HEK293 (cell line): ENCODE results near the gene PERCC1.

Experiments used
- CTCF ChIA-PET: fragments of 350-600 bp; formaldehyde crosslinking; extraction: SDS; loops from one replicate; lab custom pipeline; 2021; ENCODE audit warnings: antibody characterized with exemption; lab: Yijun Ruan, JAX
- POLR2A ChIA-PET: fragments of 300-600 bp; formaldehyde crosslinking; extraction: SDS; loops from one replicate; lab custom pipeline; 2020; ENCODE audit warnings: antibody characterized with exemption, inconsistent platforms; lab: Yijun Ruan, JAX
- H3K27ac ChIP-seq: fragments of 200-500 bp; sonication (Bioruptor generic); 2 replicates; pipeline ENCODE4 v1.5.1; 2014; ENCODE audit warnings: low read depth, low read length, control low read depth, inconsistent platforms; ENCODE audit errors: extremely low read depth
- H3K36me3 ChIP-seq, 2 experiments: fragments of 200-500 bp in 1 of 2; sonication (Bioruptor generic) in 1 of 2; 1 replicate in 1 of 2; 2 replicates in 1 of 2; pipeline ENCODE4 v1.5.1; 2014 to 2017; ENCODE audit warnings: inconsistent platforms in 2 of 2, low read length in 2 of 2; ENCODE audit not compliant: control insufficient read depth in 2 of 2, insufficient read depth in 1 of 2
- H3K4me1 ChIP-seq: fragments of 200-500 bp; sonication (Bioruptor generic); 2 replicates; pipeline ENCODE4 v1.5.1; 2014; ENCODE audit warnings: mild to moderate bottlenecking, low read length, inconsistent platforms; ENCODE audit not compliant: control insufficient read depth, insufficient read depth
- H3K4me3 ChIP-seq: 2 replicates; pipeline ENCODE4 v1.5.1; 2011; ENCODE audit warnings: low read depth, mild to moderate bottlenecking, control low read depth, low read length, moderate library complexity
- H3K9me3 ChIP-seq: fragments of 200-500 bp; sonication (Bioruptor generic); 2 replicates; pipeline ENCODE4 v1.5.1; 2014; ENCODE audit warnings: low read depth, low read length, inconsistent platforms; ENCODE audit not compliant: control insufficient read depth, insufficient read depth
- EGR2 ChIP-seq: fragments of 450-650 bp; formaldehyde crosslinking; IDR thresholded peaks from 2 replicates; pipeline ENCODE4 v1.5.1; 2016; ENCODE audit warnings: low read depth, missing biosample characterization, missing genetic modification characterization
- ZFHX2 ChIP-seq: fragments of 450-650 bp; formaldehyde crosslinking; conservative IDR thresholded peaks from 2 replicates; pipeline ENCODE4 v1.5.1; 2016; ENCODE audit warnings: missing biosample characterization, missing genetic modification characterization
- ZNF292 ChIP-seq: fragments of 450-650 bp; formaldehyde crosslinking; IDR thresholded peaks from 2 replicates; pipeline ENCODE4 v1.5.1; 2016; ENCODE audit warnings: low read depth, missing biosample characterization, missing genetic modification characterization, borderline replicate concordance
- ZNF341 ChIP-seq: fragments of 450-650 bp; formaldehyde crosslinking; IDR thresholded peaks from 2 replicates; pipeline ENCODE4; 2016; ENCODE audit warnings: low read depth, missing biosample characterization, missing genetic modification characterization
- ZNF354C ChIP-seq: fragments of 450-650 bp; formaldehyde crosslinking; IDR thresholded peaks from 2 replicates; pipeline ENCODE4 v1.5.1; 2016; ENCODE audit warnings: missing biosample characterization, missing genetic modification characterization, low read depth, borderline replicate concordance
- TF ChIP-seq, protein P1 (sequence below): fragments of 450-650 bp; formaldehyde crosslinking; IDR thresholded peaks from 2 replicates; pipeline ENCODE4 v1.5.1; 2016; ENCODE audit warnings: missing biosample characterization, missing genetic modification characterization
- TF ChIP-seq, protein P2 (sequence below): fragments of 450-650 bp; IDR thresholded peaks from 2 replicates; pipeline ENCODE4 v1.5.1; 2018; ENCODE audit warnings: missing biosample characterization, mild to moderate bottlenecking, missing genetic modification characterization
- TF ChIP-seq, protein P3 (sequence below): fragments of 450-650 bp; formaldehyde crosslinking; IDR thresholded peaks from 2 replicates; pipeline ENCODE4 v1.5.1; 2017; ENCODE audit warnings: missing biosample characterization, missing genetic modification characterization
- TF ChIP-seq, protein P4 (sequence below): fragments of 450-650 bp; formaldehyde crosslinking; IDR thresholded peaks from 2 replicates; pipeline ENCODE4 v1.5.1; 2016; ENCODE audit warnings: missing biosample characterization, missing genetic modification characterization
- TF ChIP-seq, protein P5 (sequence below): fragments of 450-650 bp; formaldehyde crosslinking; IDR thresholded peaks from 2 replicates; pipeline ENCODE4 v1.5.1; 2016; ENCODE audit warnings: missing biosample characterization, missing genetic modification characterization, borderline replicate concordance

PERCC1 gene

DNA sequence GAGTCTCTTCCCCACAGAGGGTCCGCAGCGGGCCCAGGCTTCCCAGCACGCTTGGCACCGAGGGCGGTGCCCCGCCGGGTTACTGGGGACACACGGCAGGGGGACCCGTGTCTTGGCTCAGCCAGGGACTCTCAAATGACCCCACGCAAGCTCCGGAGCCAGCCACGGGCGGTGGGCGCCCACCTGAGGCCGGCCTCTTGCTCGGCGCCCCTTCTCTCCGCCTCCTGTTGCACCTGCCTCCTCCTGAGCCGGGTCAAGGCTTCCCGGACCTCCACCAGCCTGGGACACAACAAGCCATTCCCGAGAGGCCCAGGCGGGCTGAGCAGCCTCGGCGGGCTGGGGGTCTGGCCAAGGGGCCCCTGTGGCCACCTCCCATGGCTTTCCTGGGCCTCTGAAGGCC is 11.8 kb downstream of the PERCC1 start (continued):
- TF ChIP-seq, protein P1, sequence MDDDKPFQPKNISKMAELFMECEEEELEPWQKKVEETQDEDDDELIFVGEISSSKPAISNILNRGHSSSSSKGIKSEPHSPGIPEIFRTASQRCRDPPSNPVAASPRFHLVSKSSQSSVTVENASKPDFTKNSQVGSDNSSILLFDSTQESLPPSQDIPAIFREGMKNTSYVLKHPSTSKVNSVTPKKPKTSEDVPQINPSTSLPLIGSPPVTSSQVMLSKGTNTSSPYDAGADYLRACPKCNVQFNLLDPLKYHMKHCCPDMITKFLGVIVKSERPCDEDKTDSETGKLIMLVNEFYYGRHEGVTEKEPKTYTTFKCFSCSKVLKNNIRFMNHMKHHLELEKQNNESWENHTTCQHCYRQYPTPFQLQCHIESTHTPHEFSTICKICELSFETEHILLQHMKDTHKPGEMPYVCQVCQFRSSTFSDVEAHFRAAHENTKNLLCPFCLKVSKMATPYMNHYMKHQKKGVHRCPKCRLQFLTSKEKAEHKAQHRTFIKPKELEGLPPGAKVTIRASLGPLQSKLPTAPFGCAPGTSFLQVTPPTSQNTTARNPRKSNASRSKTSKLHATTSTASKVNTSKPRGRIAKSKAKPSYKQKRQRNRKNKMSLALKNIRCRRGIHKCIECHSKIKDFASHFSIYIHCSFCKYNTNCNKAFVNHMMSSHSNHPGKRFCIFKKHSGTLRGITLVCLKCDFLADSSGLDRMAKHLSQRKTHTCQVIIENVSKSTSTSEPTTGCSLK = no peak

DNA sequence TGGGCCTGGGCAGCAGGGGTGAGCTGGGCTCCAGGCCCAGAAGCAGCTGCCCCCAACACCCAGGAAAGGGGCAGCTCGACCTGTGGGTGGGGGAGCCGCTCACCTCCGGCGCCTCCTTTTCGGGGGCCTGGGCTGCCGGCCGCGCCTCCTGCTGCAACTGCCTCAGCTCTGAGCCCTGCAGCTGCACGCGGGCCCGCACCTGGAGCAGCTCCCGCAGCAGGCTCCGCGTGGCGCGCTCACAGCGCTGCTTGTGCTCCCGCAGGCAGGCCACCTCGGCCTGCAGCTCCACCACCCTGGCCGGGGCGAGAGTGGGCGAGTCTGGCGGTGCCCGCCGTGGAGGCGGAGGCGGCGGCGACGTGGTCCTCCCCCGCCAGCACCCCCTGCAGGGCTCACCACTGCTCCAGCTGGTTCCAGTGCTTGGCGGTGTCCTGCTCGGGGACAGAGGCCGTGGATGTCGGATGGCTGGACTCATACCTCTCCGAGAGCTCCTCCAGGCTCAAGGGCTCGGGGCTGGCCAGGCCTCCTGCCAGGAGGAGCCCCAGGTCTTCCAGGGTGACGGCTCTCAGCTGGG is 12.6 kb downstream of the PERCC1 start:
- Histone ChIP-seq H3K36me3 (peaks cover 0 to 16% of the 10 kb centered on the region in 2 experiments; a peak in 1 of 3 replicates), H3K4me3 (no peak overlapping the region)
- CTCF ChIA-PET = interaction anchor here (0.7 to 0.9 kb wide), 3 partner anchors 11 to 220 kb away, joined by 3 to 4 read pairs (median 3); no protein-coding TSS in a partner anchor
- POLR2A ChIA-PET = interaction anchor here (0.6 kb wide), 1 partner anchor 23 kb away, joined by 3 read pairs; the partner anchor contains the start of gene UQCC4
- TF ChIP-seq, protein P2, sequence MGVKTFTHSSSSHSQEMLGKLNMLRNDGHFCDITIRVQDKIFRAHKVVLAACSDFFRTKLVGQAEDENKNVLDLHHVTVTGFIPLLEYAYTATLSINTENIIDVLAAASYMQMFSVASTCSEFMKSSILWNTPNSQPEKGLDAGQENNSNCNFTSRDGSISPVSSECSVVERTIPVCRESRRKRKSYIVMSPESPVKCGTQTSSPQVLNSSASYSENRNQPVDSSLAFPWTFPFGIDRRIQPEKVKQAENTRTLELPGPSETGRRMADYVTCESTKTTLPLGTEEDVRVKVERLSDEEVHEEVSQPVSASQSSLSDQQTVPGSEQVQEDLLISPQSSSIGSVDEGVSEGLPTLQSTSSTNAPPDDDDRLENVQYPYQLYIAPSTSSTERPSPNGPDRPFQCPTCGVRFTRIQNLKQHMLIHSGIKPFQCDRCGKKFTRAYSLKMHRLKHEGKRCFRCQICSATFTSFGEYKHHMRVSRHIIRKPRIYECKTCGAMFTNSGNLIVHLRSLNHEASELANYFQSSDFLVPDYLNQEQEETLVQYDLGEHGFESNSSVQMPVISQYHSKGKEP (tag by site-specific recombination) = peak; percentile 53; the same call in 1 of the 2 replicates
- TF ChIP-seq, protein P3, sequence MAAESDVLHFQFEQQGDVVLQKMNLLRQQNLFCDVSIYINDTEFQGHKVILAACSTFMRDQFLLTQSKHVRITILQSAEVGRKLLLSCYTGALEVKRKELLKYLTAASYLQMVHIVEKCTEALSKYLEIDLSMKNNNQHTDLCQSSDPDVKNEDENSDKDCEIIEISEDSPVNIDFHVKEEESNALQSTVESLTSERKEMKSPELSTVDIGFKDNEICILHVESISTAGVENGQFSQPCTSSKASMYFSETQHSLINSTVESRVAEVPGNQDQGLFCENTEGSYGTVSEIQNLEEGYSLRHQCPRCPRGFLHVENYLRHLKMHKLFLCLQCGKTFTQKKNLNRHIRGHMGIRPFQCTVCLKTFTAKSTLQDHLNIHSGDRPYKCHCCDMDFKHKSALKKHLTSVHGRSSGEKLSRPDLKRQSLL (tag by site-specific recombination) = no peak
- TF ChIP-seq ZNF354C = no peak
- TF ChIP-seq EGR2 (tag by site-specific recombination) = 0 out of 2 replicates have a peak, but pooled peaks have one; percentile 10
- 0 out of 2 replicates have a peak, but pooled peaks have one; percentile 24 for TF ChIP-seq ZFHX2 (tag by site-specific recombination)
- TF ChIP-seq, all 188 proteins: peak for 3
- H3K9me3 ChIP-seq = no peaks in the 10 kb centered on the region
- no peaks in the 10 kb centered on the region for H3K4me1 ChIP-seq
- H3K27ac ChIP-seq = no peak overlapping the region

DNA sequence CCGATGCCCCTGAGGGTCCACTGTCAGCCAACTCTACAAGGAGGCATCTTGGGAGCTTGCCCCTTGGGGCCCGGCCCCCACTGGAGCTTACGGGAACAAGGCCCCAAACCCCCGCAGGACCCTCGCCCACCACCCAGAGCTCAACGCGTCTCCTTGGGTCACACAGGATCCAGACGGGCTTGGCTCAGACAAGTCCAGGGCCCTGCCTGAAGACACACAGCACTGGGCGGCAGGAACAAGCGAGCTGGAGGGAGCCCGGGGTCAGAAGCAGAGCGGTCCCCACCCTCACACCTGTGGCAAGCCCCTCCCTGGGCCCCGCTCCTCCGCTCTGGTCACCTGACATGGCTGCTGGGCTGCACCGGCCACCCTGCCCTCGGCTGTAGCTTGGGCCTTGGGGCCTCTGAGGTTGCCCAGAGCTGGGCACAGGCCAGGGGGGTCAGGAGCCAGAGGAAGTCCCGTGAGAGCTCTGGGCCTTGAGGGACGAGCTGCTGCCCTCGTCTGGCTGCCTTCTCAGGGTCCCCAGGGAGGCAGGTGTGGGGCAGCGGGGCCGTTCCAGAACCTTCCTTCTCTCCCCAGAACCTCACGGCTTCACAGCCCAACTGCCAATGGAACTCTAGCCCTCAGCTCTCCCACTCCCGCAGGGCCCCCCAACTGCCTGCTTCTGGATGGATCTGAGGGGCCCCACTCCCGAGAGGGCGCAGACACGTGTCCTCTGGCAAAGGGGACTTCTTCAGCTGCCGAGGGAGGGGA is 13.3 kb downstream of the PERCC1 start, which contains the start of gene CCDC154:
CCDC154 (minus strand) TSS at position 577 of the 750 bp plus-strand sequence; CDS start at position 343, 234 bp downstream.
- H3K36me3 ChIP-seq = peaks cover 0 to 21% of the 10 kb centered on the region in 2 experiments; a peak in 1 of 3 replicates
- no peak within 1 kb of the TSS for H3K4me3 ChIP-seq
- no peaks in the 10 kb centered on the region for H3K4me1 ChIP-seq
- no peaks in the 10 kb centered on the region for H3K9me3 ChIP-seq
- no peak within 1 kb of the TSS for H3K27ac ChIP-seq
- ChIA-PET POLR2A (no interaction called here), CTCF (interaction anchor here (0.7 to 0.9 kb wide), 3 partner anchors 11 to 221 kb away, joined by 3 to 4 read pairs (median 3); no protein-coding TSS in a partner anchor)
- TF ChIP-seq ZNF341 (peak; percentile 39), ZNF292 (tag by site-specific recombination) (no peak)
- TF ChIP-seq, protein P4, sequence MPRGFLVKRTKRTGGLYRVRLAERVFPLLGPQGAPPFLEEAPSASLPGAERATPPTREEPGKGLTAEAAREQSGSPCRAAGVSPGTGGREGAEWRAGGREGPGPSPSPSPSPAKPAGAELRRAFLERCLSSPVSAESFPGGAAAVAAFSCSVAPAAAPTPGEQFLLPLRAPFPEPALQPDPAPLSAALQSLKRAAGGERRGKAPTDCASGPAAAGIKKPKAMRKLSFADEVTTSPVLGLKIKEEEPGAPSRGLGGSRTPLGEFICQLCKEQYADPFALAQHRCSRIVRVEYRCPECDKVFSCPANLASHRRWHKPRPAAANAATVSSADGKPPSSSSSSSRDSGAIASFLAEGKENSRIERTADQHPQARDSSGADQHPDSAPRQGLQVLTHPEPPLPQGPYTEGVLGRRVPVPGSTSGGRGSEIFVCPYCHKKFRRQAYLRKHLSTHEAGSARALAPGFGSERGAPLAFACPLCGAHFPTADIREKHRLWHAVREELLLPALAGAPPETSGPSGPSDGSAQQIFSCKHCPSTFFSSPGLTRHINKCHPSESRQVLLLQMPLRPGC = no peak
- TF ChIP-seq, protein P5, sequence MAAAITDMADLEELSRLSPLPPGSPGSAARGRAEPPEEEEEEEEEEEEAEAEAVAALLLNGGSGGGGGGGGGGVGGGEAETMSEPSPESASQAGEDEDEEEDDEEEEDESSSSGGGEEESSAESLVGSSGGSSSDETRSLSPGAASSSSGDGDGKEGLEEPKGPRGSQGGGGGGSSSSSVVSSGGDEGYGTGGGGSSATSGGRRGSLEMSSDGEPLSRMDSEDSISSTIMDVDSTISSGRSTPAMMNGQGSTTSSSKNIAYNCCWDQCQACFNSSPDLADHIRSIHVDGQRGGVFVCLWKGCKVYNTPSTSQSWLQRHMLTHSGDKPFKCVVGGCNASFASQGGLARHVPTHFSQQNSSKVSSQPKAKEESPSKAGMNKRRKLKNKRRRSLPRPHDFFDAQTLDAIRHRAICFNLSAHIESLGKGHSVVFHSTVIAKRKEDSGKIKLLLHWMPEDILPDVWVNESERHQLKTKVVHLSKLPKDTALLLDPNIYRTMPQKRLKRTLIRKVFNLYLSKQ (tag by site-specific recombination) = no peak
